Left ventricle myocardium inferior (tissue), 1 donor: ENCODE measurements around the gene SLC37A1. TPM values are rescaled to one million over a fixed set of nuclear protein-coding genes. Genes with fewer than 3 reads are reported as not detected.
A peak's percentile ranks its signal among the peaks of the same experiment; 100 is the strongest.
"Not testable (repeated sequence)": the region's sequence is repeated elsewhere in the genome, so short reads cannot be mapped to it uniquely, and the experiment has no call there.

Source experiments
- DNase-seq: peaks from one replicate; pipeline ENCODE4 v3.0.0-alpha.2; 2020
- H3K27ac ChIP-seq: fragments of 200-600 bp; replicated peaks from 2 replicates; pipeline ENCODE4 v1.8.0; 2021
- H3K27me3 ChIP-seq: fragments of 200-600 bp; 2 replicates; pipeline ENCODE4 v1.8.0; 2021; ENCODE audit warnings: low read depth
- H3K36me3 ChIP-seq: fragments of 200-600 bp; 2 replicates; pipeline ENCODE4 v1.8.0; 2021
- H3K4me1 ChIP-seq: fragments of 200-600 bp; 2 replicates; pipeline ENCODE4 v1.8.0; 2021
- H3K4me3 ChIP-seq: fragments of 200-600 bp; 2 replicates; pipeline ENCODE4 v1.8.0; 2021; ENCODE audit warnings: mild to moderate bottlenecking, moderate library complexity
- H3K9me3 ChIP-seq: fragments of 200-600 bp; replicated peaks from 2 replicates; pipeline ENCODE4 v1.8.0; 2021
- CTCF ChIP-seq: fragments of 200-600 bp; IDR thresholded peaks from 2 replicates; pipeline ENCODE4 v1.8.0; 2021; ENCODE audit warnings: antibody characterized with exemption, mild to moderate bottlenecking, borderline replicate concordance
- intact Hi-C: fragments of 100-400 bp; cut with micrococcal nuclease; formaldehyde crosslinking; loops from one replicate; pipeline ENCODE4 v1.11.0; 2022
- total RNA-seq: library from RNA; stranded (reverse); fragmentation: NEBNext Ultra II Directional; extraction: Animal tissue kit (Norgen Biotek cat#: 25700); gene quantifications from one replicate; pipeline ENCODE4 v1.2.1, GENCODE V29; 2021
- donor health status: DM: no; HTN: yes; CAD: no; lungs with severe emphysema.

The SLC37A1 gene
- total RNA-seq, 1 donor from 2014 or later, result 3.8 TPM

DNA sequence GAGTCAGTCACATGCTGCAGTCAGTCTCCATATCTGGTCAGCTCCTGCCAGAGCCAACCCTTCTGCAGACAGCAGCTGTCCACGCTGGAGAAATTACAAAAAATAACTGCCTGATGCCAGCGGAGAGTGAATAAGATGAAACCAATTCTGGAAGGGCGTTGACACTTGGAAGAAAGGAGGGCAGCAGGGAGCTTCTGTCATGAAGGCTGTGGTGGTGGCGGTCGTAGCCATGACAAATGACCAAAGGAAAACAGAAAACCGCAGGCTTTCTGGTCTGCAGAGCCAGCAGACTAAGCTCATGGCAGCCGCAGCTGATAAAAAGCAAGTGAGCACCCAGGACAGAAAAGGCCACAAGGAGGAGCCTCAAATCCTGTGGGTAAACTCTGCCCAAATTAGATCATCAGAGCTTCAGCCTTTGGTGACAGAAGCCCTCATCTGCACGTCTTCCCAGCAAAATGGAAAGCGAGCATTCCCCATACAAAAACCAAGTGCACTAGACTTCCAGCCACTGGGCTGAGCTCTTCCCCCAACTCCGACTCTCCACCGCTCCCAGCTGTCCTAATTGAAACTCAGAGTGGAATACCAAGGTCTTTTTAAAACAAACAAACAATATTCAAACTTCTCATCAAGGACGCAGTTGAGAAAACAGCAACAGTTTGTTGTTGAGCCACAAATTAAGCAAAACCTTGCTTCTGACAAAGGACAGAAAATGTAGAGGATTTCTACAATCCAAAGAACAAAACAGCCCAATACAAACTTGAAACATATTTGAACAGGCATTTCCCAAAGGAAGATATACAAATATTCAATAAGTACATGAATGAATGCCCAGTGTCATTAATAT, 46.3 kb upstream of the SLC37A1 start:
- H3K4me3 ChIP-seq, result peak overlapping the region; percentile 27

DNA sequence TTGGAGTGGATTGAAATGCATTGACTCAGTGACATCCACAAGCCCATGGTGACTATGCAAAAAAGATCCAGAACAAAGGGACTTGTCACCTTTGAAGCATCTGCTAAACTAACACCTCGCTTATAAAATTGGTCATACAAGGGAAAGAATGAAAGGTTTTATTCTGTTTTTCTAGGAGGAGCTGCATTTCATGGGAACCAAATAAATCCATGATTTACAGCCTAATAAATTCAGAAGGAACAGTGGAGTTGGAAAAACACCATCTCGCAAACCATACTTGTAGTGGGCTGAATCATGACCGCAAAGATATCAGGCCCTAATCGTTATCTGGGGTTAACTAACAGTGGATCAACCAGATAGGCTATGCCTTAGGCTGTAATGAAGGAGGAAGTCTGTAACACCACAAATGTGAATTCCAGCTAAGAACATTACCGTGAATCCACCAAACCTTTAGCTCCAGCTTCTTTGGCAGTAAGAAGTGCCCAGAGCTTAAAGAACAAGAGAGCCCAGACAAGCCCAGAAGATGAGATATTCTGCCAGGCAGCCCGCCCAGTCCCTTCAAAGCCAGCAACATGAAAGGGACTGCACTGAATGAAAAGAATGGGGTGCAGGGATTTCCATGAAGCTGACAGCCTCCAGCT, 45.0 kb upstream of the SLC37A1 start:
- H3K36me3 ChIP-seq, result no peaks in the 10 kb centered on the region
- DNase-seq, result no peak
- intact Hi-C loops, result no loop called here
- no peak for TF ChIP-seq CTCF
- peaks cover 17% of the 10 kb centered on the region for H3K27me3 ChIP-seq
- H3K4me1 ChIP-seq, result peaks cover 7% of the 10 kb centered on the region
- no peak overlapping the region for H3K4me3 ChIP-seq
- no peak overlapping the region for H3K27ac ChIP-seq
- no peaks in the 10 kb centered on the region for H3K9me3 ChIP-seq

More for the DNA sequence above, 46.3 kb upstream of the SLC37A1 start:
- no peak for DNase-seq
- Histone ChIP-seq H3K36me3 (no peaks in the 10 kb centered on the region), H3K9me3 (no peaks in the 10 kb centered on the region), H3K27me3 (peaks cover 13% of the 10 kb centered on the region), H3K27ac (no peak overlapping the region), H3K4me1 (peaks cover 7% of the 10 kb centered on the region)
- intact Hi-C loops, result no loop called here
- TF ChIP-seq CTCF, result peak; percentile 55

DNA sequence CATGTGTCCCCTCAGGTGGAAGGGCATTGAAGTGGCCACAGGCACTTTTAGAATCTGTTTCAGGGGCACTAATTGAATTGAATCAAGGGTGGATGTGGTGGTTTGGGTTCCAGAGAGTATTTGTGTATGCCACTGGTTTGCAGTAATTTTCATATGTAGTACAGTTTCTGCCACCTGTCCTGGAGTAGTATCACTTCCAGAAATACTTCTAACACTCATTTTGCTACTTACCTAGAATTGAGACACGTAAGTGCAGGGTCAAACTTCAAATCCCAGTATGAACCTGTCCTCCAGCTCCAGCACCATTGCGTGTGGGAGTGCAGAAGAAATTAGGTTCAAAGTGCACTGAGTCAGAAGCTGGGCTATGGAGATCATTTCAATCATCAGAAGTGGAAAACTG, 44.4 kb upstream of the SLC37A1 start:
- no peak for DNase-seq
- H3K9me3 ChIP-seq, result no peaks in the 10 kb centered on the region
- TF ChIP-seq CTCF, result no peak

GRCh38 chr21:42469726-42470125, 43.9 kb upstream of the SLC37A1 start:
- H3K27ac ChIP-seq, intact Hi-C loops, DNase-seq: not testable (repeated sequence)

More for the DNA sequence above, 44.4 kb upstream of the SLC37A1 start:
- Histone ChIP-seq H3K4me3 (no peak overlapping the region), H3K27me3 (peaks cover 23% of the 10 kb centered on the region), H3K27ac (no peak overlapping the region), H3K36me3 (no peaks in the 10 kb centered on the region), H3K4me1 (peaks cover 7% of the 10 kb centered on the region)
- intact Hi-C loops, result no loop called here

GRCh38 chr21:42471206-42471605, 42.4 kb upstream of the SLC37A1 start:
- no peak for DNase-seq
- H3K27ac ChIP-seq, result no peak overlapping the region
- no peaks in the 10 kb centered on the region for H3K36me3 ChIP-seq
- no peaks in the 10 kb centered on the region for H3K9me3 ChIP-seq
- peaks cover 7% of the 10 kb centered on the region for H3K4me1 ChIP-seq
- intact Hi-C loops, result no loop called here
- H3K27me3 ChIP-seq, result peaks cover 34% of the 10 kb centered on the region
- TF ChIP-seq CTCF, result no peak
- no peak overlapping the region for H3K4me3 ChIP-seq

More at GRCh38 chr21:42469726-42470125, 43.9 kb upstream of the SLC37A1 start:
- H3K4me1 ChIP-seq, H3K9me3 ChIP-seq, H3K4me3 ChIP-seq, H3K36me3 ChIP-seq: not testable (repeated sequence)
- peaks cover 27% of the 10 kb centered on the region for H3K27me3 ChIP-seq

GRCh38 chr21:42471716-42472330, 41.8 kb upstream of the SLC37A1 start:
- no peak for DNase-seq
- Histone ChIP-seq H3K4me1 (peaks cover 7% of the 10 kb centered on the region), H3K27ac (no peak overlapping the region), H3K27me3 (peaks cover 34% of the 10 kb centered on the region), H3K9me3 (no peaks in the 10 kb centered on the region), H3K36me3 (no peaks in the 10 kb centered on the region), H3K4me3 (no peak overlapping the region)
- intact Hi-C loops, result no loop called here
- TF ChIP-seq CTCF, result no peak
